Inferior parietal cortex (tissue), 1 donor: ENCODE measurements around the gene REN.

Experiments
- DNase-seq: peaks from one replicate; pipeline ENCODE4 v3.0.0-alpha.2; 2016; ENCODE audit errors: extremely low spot score

Gene REN

GRCh38 chr1:204153667-204154066, 12.5 kb downstream of the REN start:
- DNase-seq, result no peak

- no peak for DNase-seq
Observed at GRCh38 chr1:204152310-204153044, 13.7 kb downstream of the REN start.

- no peak for DNase-seq
Observed at GRCh38 chr1:204151552-204152309, 14.4 kb downstream of the REN start, which contains the start of gene ETNK2. Gene ETNK2, minus strand, starts transcription at chr1:204152044. Its CDS starts 192 bp downstream, at chr1:204151852.

GRCh38 chr1:204150702-204151551, 15.2 kb downstream of the REN start:
- DNase-seq, result no peak

- DNase-seq, result no peak
Observed at GRCh38 chr1:204149635-204150565, 16.2 kb downstream of the REN start.

GRCh38 chr1:204149107-204149506, 17.0 kb downstream of the REN start:
- no peak for DNase-seq

GRCh38 chr1:204147406-204148383, 18.4 kb downstream of the REN start:
- no peak for DNase-seq

- no peak for DNase-seq
Observed at GRCh38 chr1:204146965-204147364, 19.2 kb downstream of the REN start.

- DNase-seq, result no peak
Observed at GRCh38 chr1:204146309-204146708, 19.8 kb downstream of the REN start.

GRCh38 chr1:204145033-204145504, 21.1 kb downstream of the REN start:
- no peak for DNase-seq

GRCh38 chr1:204143276-204144041, 22.7 kb downstream of the REN start:
- DNase-seq, result no peak

GRCh38 chr1:204142032-204142974, 23.8 kb downstream of the REN start:
- DNase-seq, result no peak

- DNase-seq, result no peak
Observed at GRCh38 chr1:204141131-204141530, 25.0 kb downstream of the REN start.

- DNase-seq, result no peak
Observed at GRCh38 chr1:204139952-204140351, 26.2 kb downstream of the REN start.

- DNase-seq, result no peak
Observed at GRCh38 chr1:204139088-204139487, 27.0 kb downstream of the REN start.

- DNase-seq, result no peak
Observed at GRCh38 chr1:204136814-204137213, 29.3 kb downstream of the REN start.

- DNase-seq, result no peak
Observed at GRCh38 chr1:204134103-204134502, 32.0 kb downstream of the REN start.

- DNase-seq, result no peak
Observed at GRCh38 chr1:204132718-204133117, 33.4 kb downstream of the REN start.
